Measurements from ENCODE around the gene KIF4B. TPM values are rescaled to one million over a fixed set of nuclear protein-coding genes. Genes with fewer than 3 reads are reported as not detected.
"Not testable (repeated sequence)": the region's sequence is repeated elsewhere in the genome, so short reads cannot be mapped to it uniquely, and the experiment has no call there.

The KIF4B gene
- polyA plus RNA-seq, 5 donors: 0.13 to 0.42 (median 0.24) TPM

DNA sequence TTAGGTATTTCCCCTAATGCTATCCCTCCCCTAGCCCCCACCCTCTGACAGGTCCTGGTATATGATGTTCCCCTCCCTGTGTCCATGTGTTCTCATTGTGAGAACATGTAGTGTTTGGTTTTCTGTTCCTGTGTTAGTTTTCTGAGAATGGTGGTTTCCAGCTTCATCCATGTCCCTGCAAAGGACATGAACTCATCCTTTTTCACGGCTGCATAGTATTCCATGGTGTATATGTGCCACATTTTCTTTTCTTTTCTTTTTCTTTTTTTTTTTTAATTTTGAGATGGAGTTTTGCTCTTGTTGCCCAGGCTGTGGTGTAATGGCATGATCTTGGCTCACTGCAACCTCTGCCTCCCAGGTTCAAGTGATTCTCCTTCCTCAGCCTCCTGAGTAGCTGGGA is 7.3 kb upstream of the KIF4B start:
- DNase-seq: not testable (repeated sequence)

DNA sequence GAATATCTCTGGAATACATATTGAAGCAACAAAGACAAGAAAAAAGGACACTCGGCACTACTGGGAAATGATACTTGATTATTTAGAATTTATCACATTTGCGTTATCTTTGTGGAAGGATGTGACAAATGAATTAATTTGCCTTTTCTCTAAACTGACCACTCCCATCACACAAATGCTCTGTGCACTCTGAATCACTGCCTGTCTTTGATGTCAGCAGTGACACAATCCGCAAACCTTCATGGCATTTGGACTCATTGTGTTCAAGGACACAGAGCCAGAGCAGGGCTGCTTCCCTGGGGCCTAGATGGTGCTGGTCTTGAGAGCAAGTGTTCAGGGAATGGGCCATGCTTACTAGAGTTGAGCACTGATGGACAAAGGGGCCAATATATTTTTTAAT is 4.9 kb upstream of the KIF4B start:
- DNase-seq: no peak

DNA sequence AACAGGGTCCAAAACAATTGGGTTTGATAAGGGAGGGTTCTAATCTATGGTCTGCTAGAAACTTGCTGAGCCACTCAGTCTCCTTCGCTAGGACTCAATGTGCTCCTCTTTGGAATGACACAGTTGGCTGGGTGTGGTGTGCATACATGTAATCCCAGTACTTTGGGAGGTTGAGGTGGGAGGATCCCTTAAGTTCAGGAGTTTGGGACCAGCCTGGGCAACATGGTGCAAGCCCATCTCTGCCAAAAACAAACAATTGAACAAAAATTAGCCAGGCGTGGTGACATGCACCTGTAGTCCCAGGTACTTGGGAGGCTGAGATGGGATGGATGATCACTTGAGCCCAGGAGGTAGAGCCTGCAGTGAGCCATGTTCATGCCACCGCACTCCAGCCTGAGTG is 2.7 kb upstream of the KIF4B start:
- no peak for DNase-seq

- no peak for DNase-seq
Measured at GRCh38 chr5:155015239-155015638, 1.7 kb downstream of the KIF4B start.

DNA sequence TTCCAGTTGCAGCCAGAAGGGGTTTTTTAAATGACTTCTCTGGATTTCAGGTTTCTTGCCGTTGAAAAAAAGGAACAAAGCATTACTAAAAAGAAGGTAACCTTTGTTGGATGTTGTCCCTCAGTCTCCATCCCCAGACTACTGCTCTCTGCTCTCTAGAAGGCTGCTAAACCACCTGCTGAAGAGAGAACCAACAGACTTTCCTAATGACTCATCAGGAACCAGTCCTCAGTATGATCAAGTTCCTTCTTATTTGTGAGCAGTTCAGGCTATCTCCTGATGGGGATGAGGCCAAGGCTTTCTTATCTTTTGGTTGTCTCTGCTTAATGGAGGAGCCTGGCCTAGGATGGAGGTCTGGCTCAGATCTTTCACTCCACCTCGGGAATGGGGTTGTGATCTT is 4.1 kb downstream of the KIF4B start:
- no peak for DNase-seq

- no peak for DNase-seq
Measured at GRCh38 chr5:155019601-155020226, 6.2 kb downstream of the KIF4B start.

GRCh38 chr5:155021842-155022241 is 8.3 kb downstream of the KIF4B start:
- DNase-seq: no peak

DNA sequence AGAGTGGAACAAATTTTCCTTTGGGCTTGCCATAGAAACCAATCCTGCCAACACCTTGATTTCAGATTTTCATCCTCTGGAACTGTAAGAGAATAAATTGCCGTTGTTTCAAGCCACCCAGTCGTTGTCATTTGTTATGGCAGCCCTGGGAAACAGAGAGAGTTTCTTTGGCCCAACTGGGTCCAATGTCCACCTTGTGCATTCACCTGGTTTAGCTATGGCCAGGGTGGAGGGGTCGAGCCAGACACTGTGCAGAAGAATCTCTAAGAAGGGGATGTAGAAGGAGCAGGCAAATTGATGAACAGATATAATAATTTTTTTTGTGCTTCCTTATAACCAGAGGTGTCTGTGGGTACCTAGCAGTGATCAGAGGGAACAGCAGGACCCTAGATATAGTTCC is 9.8 kb downstream of the KIF4B start:
- no peak for DNase-seq

GRCh38 chr5:155024015-155024414 is 10.5 kb downstream of the KIF4B start:
- no peak for DNase-seq

DNA sequence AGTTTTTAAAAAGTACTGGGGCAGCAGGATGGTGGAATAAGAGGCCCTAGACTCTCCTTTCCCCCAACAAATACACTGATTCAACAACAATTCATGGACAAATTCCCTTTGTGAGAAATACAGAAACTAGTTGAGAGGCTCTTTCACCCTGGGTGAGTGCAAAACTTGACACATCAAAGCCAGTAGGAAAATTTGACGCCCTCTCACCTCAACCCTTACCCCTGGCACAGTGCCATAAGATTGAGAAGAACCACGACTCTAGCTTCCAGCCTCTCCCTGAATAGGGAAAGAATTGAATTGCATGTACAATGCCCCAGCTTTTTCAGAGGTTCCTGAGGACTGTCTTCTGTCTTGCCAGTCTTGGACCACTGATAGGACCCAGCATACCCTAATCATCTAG is 12.3 kb downstream of the KIF4B start:
- no peak for DNase-seq

DNA sequence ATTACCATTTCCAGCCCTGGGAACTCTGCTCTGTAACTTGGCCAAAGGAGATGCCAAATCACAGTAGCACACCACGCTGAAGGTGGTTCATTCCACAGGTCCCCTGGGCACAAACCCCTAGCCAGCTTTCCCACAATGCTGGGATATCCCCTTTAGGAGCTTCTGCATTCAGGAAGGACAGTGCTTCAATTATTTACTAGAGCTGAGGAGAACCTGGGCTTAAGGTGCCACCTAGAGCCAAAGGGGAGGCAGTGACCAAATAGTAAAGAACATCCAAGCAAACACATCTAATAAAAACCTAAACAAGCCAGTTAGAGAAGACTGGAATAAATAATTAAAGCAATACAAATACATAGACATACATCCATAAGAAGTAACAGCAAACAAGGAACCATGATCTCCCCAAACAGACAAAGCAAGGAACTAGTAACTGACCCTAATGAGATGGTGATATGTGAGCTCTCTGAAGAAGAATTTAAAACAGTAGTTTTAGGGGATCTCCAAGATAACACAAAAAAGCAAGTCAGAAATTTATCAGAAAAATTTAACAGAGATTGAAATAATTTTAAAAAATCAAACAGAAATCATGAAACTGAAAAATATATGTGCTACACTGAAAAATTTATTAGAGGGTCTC is 14.6 kb downstream of the KIF4B start:
- no peak for DNase-seq

DNA sequence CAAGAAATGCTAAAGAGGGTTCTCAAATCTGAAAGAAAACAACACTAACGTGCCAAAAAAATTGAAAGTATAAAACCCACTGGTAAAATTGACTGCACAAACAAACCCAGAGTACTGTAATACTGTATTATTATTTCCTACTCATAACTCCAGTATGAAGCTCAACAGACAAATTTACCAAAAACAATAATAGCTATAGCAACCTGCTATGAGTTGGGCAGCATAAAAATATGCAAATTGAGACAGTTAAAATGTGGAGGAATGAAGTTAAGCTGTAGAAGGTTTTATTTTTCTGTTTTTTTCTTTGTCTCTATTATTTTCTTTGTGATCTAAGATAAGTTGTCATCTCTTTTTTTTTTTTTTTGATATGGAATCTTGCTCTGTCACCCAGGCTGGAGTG is 15.7 kb downstream of the KIF4B start:
- no peak for DNase-seq

GRCh38 chr5:155034145-155034744 is 20.7 kb downstream of the KIF4B start:
- DNase-seq: not testable (repeated sequence)

GRCh38 chr5:155035087-155035486 is 21.5 kb downstream of the KIF4B start:
- not testable (repeated sequence) for DNase-seq

DNA sequence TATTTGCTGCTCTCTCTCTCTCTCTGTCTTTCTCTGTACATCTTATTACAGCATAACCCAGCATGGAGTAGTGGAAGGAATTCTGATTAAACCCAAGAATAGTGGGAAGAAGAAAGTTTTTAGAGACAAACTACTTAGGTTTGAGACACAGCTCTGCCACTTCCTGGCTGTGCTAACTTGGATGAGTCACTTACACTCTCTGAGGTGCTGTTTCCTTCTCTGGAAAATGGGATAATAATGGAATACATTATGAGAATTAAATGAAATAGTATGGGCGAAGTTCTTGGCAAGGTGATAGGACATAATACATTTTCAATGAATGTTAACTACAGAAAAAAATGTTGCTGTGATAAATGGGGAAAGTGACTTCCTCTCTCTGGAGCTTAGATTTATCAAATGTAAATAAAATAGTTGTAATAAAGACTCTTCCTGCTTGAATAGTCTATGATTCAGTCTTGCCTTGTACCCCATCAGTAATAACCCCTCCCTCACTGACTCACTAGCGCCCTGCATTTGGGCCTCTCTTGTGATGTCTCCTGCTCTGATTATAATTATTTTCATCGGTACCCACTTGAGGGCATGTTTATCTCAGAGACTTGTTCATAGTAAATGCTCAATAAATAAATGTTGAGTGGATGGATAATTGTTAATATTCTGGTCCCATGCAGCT is 27.6 kb downstream of the KIF4B start:
- no peak for DNase-seq

DNA sequence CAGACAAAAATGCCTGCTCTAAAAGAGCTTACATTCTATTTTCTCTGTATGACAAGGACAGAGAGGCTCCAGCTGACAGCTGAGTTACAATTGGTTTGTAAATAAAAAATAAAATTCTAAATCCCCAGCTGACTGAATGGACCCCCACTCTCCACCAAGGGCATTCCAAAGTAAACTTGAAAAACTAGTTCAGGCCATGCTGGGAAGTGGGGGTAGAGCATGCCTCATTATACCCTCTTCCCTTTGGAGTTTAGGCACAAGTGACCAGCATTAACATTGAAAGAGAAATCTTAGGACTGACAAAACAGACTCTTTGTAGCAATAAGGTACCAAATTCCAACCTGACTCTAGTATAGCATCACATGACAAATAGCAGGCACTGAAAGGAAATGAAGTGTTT is 31.0 kb downstream of the KIF4B start:
- DNase-seq: no peak

DNA sequence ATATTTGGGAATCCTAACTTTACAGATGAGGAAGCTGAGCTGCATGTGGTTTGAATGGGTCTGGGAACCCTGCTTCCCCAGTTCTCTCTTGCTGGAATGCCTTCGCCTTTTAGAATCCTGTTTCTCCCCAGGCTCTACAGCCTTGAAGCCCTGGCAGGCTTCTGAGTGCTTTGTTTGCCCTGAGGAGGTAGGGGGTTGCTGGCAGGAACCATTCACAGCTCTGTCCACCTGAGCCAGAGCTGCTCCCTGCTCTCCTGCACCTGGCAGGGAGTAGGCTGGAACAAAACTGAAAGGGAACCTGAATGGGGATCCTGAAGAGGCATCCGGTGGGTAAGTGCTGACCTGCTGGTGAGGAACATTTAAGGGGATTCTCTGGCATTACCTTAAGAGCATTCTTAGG is 33.0 kb downstream of the KIF4B start:
- DNase-seq: no peak

DNA sequence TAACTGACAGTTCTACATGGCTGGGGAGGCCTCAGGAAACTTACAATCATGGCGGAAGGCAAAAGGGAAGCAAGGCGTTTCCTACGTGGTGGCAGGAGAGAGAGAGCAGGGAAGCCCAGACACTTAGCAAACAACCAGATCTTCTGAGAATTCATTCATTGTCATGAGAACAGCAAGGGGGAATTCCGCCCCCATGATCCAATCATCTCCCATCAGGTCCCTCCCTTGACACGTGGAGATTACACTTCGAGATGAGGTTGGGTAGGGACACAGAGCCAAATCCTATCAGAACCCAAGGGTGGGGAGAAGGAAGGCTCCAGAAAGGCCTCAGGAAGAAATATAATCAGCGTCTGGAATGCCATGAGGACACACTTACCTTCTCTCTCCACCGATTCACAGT is 34.3 kb downstream of the KIF4B start:
- DNase-seq: no peak

GRCh38 chr5:155049569-155050383 is 36.2 kb downstream of the KIF4B start:
- peak in 1 of 2 donors; percentile 2 for DNase-seq

DNA sequence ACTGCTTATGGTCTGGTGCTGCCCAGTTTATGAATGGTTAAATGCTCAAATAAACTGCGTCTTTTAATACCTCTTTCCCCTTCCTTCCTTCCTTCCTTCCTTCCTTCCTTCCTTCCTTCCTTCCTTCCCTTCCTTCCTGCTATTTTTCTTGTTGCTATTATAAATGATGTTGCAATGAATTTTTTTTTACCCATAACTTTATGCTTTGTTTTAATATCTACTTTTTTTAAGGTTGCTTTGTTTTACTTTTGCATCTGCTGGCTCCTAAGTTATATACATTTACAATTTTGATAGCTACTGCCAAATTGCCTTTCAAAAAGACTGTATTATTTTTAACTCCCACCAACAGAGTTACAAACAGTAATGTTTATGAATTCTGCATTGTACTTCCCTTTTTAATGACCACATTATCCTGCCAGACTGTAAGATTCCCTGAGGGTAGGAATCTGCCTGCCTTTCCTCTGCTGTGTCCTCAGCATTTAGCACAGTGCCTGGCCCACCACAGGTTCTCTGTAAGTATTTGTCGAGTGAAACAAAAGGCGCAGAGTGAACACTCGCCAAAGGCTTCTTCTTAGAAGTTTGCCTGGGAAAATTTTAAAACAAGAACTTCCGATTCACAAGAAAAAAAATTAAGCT is 36.9 kb downstream of the KIF4B start:
- DNase-seq: no peak

- DNase-seq: no peak
Measured at GRCh38 chr5:155052532-155052931, 39.0 kb downstream of the KIF4B start.

GRCh38 chr5:155053501-155053900 is 39.9 kb downstream of the KIF4B start:
- no peak for DNase-seq

Measured in right lung (tissue), 5 donors.